Upper lobe of left lung (tissue), 4 donors: ENCODE results near the gene TLE4.

ENCODE experiments used
- CTCF ChIP-seq, 6 experiments: fragments of 450-650 bp in 4 of 6; fragments of 200-600 bp in 2 of 6; sonication (generic) in 2 of 6; IDR thresholded peaks; one replicate each; pipeline ENCODE4 v1.5.1; 2016 to 2019; ENCODE audit warnings: antibody characterized with exemption in 6 of 6
- POLR2A ChIP-seq, 4 donors: fragments of 450-650 bp; IDR thresholded peaks; one replicate each; pipeline ENCODE4 v1.5.1; 2016 to 2017; ENCODE audit warnings: antibody characterized with exemption in 4 of 4, mild to moderate bottlenecking in 2 of 4
- POLR2AphosphoS5 ChIP-seq, 2 donors: sonication (generic); formaldehyde crosslinking; IDR thresholded peaks; one replicate each; pipeline ENCODE4 v1.5.1; 2017; ENCODE audit warnings: antibody characterized with exemption in 2 of 2

- TF ChIP-seq CTCF (IDR thresholded peaks at IDR 0.05) (no peak), POLR2A (IDR thresholded peaks at IDR 0.05) (no peak), POLR2AphosphoS5 (IDR thresholded peaks at IDR 0.05) (no peak)
Measured at GRCh38 chr9:79662537-79662956, 90.8 kb downstream of the TLE4 start.
